ENCODE results near the gene EXOSC6.
"Not testable (repeated sequence)": the region's sequence is repeated elsewhere in the genome, so short reads cannot be mapped to it uniquely, and the experiment has no call there.

- TF ChIP-seq CTCF (IDR thresholded peaks at IDR 0.05; ENCODE audit: insufficient read depth, low read length, poor library complexity, severe bottlenecking); EZH2phosphoT487 (conservative IDR thresholded peaks at IDR 0.05; ENCODE audit: low read length): not testable (repeated sequence)
Observed at GRCh38 chr16:70199170-70199569, 52.6 kb downstream of the EXOSC6 start.

Measured in SU-DHL-6 (cell line).